22Rv1 (cell line): ENCODE results near the gene COX7A2.

Experiments used
- ZFX ChIP-seq: fragments of 450-650 bp; IDR thresholded peaks from 2 replicates; pipeline ENCODE4 v1.6.1; 2017; ENCODE audit warnings: antibody characterized with exemption, borderline replicate concordance
- TF ChIP-seq, protein P1 (sequence below): fragments of 450-650 bp; IDR thresholded peaks from 2 replicates; pipeline ENCODE4 v1.5.1; 2017; ENCODE audit warnings: mild to moderate bottlenecking

- TF ChIP-seq, protein P1, sequence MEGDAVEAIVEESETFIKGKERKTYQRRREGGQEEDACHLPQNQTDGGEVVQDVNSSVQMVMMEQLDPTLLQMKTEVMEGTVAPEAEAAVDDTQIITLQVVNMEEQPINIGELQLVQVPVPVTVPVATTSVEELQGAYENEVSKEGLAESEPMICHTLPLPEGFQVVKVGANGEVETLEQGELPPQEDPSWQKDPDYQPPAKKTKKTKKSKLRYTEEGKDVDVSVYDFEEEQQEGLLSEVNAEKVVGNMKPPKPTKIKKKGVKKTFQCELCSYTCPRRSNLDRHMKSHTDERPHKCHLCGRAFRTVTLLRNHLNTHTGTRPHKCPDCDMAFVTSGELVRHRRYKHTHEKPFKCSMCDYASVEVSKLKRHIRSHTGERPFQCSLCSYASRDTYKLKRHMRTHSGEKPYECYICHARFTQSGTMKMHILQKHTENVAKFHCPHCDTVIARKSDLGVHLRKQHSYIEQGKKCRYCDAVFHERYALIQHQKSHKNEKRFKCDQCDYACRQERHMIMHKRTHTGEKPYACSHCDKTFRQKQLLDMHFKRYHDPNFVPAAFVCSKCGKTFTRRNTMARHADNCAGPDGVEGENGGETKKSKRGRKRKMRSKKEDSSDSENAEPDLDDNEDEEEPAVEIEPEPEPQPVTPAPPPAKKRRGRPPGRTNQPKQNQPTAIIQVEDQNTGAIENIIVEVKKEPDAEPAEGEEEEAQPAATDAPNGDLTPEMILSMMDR, result peak; percentile 88
- no peak for TF ChIP-seq ZFX
Measured at GRCh38 chr6:75230484-75231325, 12.9 kb downstream of the COX7A2 start.
